CD4-positive, CD25-positive, alpha-beta regulatory T cell (primary cell): ENCODE measurements around the gene HMGB4. TPM values are rescaled to one million over a fixed set of nuclear protein-coding genes. Genes with fewer than 3 reads are reported as not detected.

Source experiments
- ATAC-seq, 2 donors: fragments of 150-1000 bp; cut with Tn5 transposase; one replicate each; pipeline ENCODE4 v1.10.0; 2021; ENCODE audit warnings: low read depth in 2 of 2, moderate number of reproducible peaks in 2 of 2, moderate library complexity in 1 of 2
- DNase-seq, 3 donors: peaks; one replicate each; pipeline versions ENCODE4 v3.0.0 to v3.0.0-alpha.2; 2012 to 2022; ENCODE audit warnings: mixed read lengths in 1 of 3
- H3K27ac ChIP-seq: one replicate; pipeline ENCODE4 v1.7.0; 2013; ENCODE audit warnings: mild to moderate bottlenecking, low read length; ENCODE audit not compliant: insufficient read depth, poor library complexity, severe bottlenecking
- H3K27me3 ChIP-seq: one replicate; pipeline ENCODE4 v1.7.0; 2013; ENCODE audit warnings: low read length; ENCODE audit not compliant: control insufficient read depth, insufficient read depth
- H3K36me3 ChIP-seq: one replicate; pipeline ENCODE4 v1.7.0; 2013; ENCODE audit warnings: mild to moderate bottlenecking, low read length, moderate library complexity; ENCODE audit not compliant: control insufficient read depth, insufficient read depth
- H3K4me1 ChIP-seq: 2 replicates; pipeline ENCODE4 v1.7.0; 2013; ENCODE audit warnings: mild to moderate bottlenecking, low read length; ENCODE audit not compliant: insufficient read depth, control insufficient read depth, poor library complexity, severe bottlenecking
- H3K4me3 ChIP-seq: one replicate; pipeline ENCODE4 v1.7.0; 2013; ENCODE audit warnings: low read depth, mild to moderate bottlenecking, low read length, moderate library complexity
- H3K9me3 ChIP-seq, 2 experiments: 1 replicate in 1 of 2; 2 replicates in 1 of 2; pipeline ENCODE4 v1.7.0; 2013; ENCODE audit warnings: low read length in 2 of 2, mild to moderate bottlenecking in 1 of 2, moderate library complexity in 1 of 2; ENCODE audit not compliant: control insufficient read depth in 2 of 2
- H3K27ac Mint-ChIP-seq, 3 donors: one replicate each; pipeline ENCODE4 v1.8.0; 2020 to 2022; ENCODE audit warnings: mild to moderate bottlenecking in 3 of 3, mixed read lengths in 3 of 3, moderate library complexity in 2 of 3
- H3K27me3 Mint-ChIP-seq: one replicate; pipeline ENCODE4 v1.8.0; 2022; ENCODE audit warnings: mild to moderate bottlenecking, mixed read lengths
- H3K36me3 Mint-ChIP-seq: one replicate; pipeline ENCODE4 v1.8.0; 2020; ENCODE audit warnings: mixed read lengths
- H3K4me1 Mint-ChIP-seq, 4 donors: one replicate each; pipeline ENCODE4 v1.8.0; 2020 to 2022; ENCODE audit warnings: mixed read lengths in 4 of 4, mild to moderate bottlenecking in 1 of 4
- H3K4me3 Mint-ChIP-seq, 4 donors: one replicate each; pipeline ENCODE4 v1.8.0; 2020 to 2022; ENCODE audit warnings: mild to moderate bottlenecking in 4 of 4, mixed read lengths in 4 of 4, moderate library complexity in 3 of 4
- H3K9me3 Mint-ChIP-seq, 7 donors: one replicate each; pipeline ENCODE4 v1.8.0; 2020 to 2022; ENCODE audit warnings: mixed read lengths in 7 of 7, mild to moderate bottlenecking in 3 of 7, moderate library complexity in 2 of 7
- polyA plus RNA-seq, 4 donors: library from polyadenylated mRNA; unstranded; fragments of 300-500 nt; fragmentation: Illumina TruSeq; gene quantifications; one replicate each; pipeline ENCODE4 v1.2.3, GENCODE V29; 2021
- total RNA-seq: library from RNA; stranded (reverse); gene quantifications from one replicate; pipeline ENCODE4 v1.2.3, GENCODE V29; 2022

HMGB4 gene
- total and polyA plus RNA-seq, 5 donors from 2014 or later, result not detected

DNA sequence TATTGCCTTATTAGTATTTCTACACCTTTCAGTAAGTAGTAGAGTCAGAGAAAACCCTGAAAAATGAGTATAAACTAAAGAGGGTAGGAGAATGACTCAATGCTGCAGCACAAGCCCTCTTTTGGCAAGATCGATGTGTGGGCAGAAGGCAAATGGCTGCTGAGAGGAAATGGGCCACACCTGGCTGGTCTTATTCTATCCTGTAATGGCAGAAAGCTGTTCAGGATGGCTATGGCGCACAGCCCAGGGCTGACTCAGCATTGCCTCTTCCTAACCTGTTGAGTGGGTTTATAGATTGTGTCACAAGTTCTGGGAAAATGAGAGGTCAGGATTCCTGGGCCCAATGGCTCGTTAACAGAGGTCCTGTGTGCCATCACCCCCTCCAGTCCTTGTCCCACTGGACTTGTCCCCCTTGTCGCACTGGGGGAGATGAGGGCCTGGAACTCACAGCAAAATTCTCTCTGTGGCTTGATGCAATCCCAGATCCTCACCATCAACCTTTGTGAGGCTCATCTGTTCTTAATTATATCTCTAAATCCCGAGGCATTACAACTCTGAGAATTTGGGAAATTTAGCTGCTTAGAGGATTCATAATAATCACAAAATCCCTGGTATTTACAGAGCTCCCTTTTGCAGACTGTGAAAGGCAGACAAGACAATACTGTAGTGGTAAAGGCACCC is 13.2 kb downstream of the HMGB4 start:
- Histone ChIP-seq H3K4me3 (no peak overlapping the region), H3K27me3 (peaks cover 2% of the 10 kb centered on the region), H3K4me1 (no peaks in the 10 kb centered on the region), H3K9me3 (no peaks in the 10 kb centered on the region), H3K27ac (no peak overlapping the region), H3K36me3 (no peaks in the 10 kb centered on the region)
- Mint-ChIP-seq H3K4me1 (no peaks in the 10 kb centered on the region), H3K36me3 (no peaks in the 10 kb centered on the region), H3K27me3 (peaks cover 14% of the 10 kb centered on the region), H3K9me3 (no peaks in the 10 kb centered on the region), H3K27ac (no peak overlapping the region), H3K4me3 (no peak overlapping the region)
- ATAC-seq, result no peak
- no peak for DNase-seq

DNA sequence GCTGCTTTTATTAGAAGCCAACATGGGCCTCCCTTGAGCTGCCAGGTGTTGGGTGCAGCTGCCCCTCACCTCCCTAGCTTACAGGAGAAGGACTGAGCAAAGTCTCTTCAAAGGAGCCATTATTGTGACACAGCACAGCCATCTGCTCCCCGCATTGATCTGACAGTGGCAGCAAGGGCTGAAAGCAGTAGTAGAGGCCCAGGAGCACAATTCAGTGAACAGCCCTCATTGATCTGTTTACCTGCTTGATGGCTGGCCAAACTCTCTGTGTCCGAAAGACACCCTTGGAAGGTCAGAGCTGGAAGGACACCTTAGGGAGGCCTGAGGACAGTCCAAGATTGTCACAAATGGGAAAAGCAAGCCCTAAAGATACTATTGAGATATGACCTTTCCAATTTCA is 14.5 kb downstream of the HMGB4 start:
- peaks cover 24% of the 10 kb centered on the region for H3K27me3 Mint-ChIP-seq
- no peaks in the 10 kb centered on the region for H3K4me1 ChIP-seq

DNA sequence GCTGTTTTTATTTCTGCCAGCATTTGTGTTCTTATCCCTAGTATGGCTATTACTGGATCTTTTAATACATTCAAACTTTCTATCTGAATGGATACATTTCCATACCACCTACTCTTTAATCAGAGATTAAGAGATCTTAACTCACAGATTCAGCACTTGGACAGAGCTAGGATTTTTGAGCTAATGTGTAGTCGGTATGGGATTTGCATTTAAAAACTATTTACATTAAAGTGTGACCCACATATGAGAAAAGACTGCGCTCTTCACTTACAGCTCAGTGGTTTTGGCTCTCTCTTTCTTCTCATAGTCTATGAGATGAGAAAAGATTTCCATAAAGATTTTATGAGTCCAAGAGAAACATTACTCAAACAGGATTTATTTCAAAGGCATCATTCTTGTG is 16.4 kb downstream of the HMGB4 start:
- Mint-ChIP-seq H3K4me1 (no peaks in the 10 kb centered on the region), H3K9me3 (peaks cover 0 to 4% (median 0%) of the 10 kb centered on the region in 7 donors), H3K27me3 (peaks cover 25% of the 10 kb centered on the region), H3K36me3 (no peaks in the 10 kb centered on the region), H3K4me3 (no peak overlapping the region), H3K27ac (no peak overlapping the region)
- Histone ChIP-seq H3K36me3 (no peaks in the 10 kb centered on the region), H3K4me3 (no peak overlapping the region), H3K9me3 (no peaks in the 10 kb centered on the region), H3K27ac (no peak overlapping the region), H3K4me1 (no peaks in the 10 kb centered on the region), H3K27me3 (peaks cover 2% of the 10 kb centered on the region)
- DNase-seq, result no peak
- ATAC-seq, result no peak

More for the DNA sequence above, 14.5 kb downstream of the HMGB4 start:
- DNase-seq (no peak), ATAC-seq (no peak)
- Histone ChIP-seq H3K36me3 (no peaks in the 10 kb centered on the region), H3K27me3 (peaks cover 2% of the 10 kb centered on the region), H3K4me3 (no peak overlapping the region), H3K9me3 (no peaks in the 10 kb centered on the region), H3K27ac (no peak overlapping the region)
- H3K4me1 Mint-ChIP-seq, result no peaks in the 10 kb centered on the region
- H3K4me3 Mint-ChIP-seq, result no peak overlapping the region
- no peak overlapping the region for H3K27ac Mint-ChIP-seq
- no peaks in the 10 kb centered on the region for H3K9me3 Mint-ChIP-seq
- H3K36me3 Mint-ChIP-seq, result no peaks in the 10 kb centered on the region

DNA sequence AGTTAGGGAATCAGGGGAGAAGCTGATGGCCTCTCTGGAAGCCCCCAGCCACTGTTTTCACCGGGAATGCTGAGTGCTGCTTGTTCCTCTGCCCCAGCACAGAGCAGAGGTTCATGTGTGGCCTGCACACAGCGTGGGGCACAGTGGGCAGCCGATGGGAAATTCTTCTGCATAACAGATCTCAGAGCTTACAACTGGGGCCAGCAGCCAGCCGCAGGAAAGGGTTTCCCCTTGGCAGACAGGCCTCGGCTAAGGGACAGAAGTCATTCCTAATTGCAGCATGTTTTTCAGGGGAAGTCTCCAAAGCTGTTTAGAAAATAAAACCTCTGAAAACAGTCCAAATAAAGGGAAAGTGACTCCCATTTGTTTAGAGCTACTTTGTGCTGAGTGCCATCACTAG is 22.6 kb downstream of the HMGB4 start:
- Mint-ChIP-seq H3K4me3 (no peak overlapping the region), H3K27ac (no peak overlapping the region), H3K27me3 (peaks cover 19% of the 10 kb centered on the region), H3K36me3 (no peaks in the 10 kb centered on the region), H3K4me1 (no peaks in the 10 kb centered on the region), H3K9me3 (peaks cover 0 to 4% (median 0%) of the 10 kb centered on the region in 7 donors)
- Histone ChIP-seq H3K36me3 (no peaks in the 10 kb centered on the region), H3K27me3 (no peaks in the 10 kb centered on the region), H3K4me3 (no peak overlapping the region), H3K4me1 (no peaks in the 10 kb centered on the region), H3K9me3 (no peaks in the 10 kb centered on the region), H3K27ac (no peak overlapping the region)
- DNase-seq (no peak), ATAC-seq (no peak)

DNA sequence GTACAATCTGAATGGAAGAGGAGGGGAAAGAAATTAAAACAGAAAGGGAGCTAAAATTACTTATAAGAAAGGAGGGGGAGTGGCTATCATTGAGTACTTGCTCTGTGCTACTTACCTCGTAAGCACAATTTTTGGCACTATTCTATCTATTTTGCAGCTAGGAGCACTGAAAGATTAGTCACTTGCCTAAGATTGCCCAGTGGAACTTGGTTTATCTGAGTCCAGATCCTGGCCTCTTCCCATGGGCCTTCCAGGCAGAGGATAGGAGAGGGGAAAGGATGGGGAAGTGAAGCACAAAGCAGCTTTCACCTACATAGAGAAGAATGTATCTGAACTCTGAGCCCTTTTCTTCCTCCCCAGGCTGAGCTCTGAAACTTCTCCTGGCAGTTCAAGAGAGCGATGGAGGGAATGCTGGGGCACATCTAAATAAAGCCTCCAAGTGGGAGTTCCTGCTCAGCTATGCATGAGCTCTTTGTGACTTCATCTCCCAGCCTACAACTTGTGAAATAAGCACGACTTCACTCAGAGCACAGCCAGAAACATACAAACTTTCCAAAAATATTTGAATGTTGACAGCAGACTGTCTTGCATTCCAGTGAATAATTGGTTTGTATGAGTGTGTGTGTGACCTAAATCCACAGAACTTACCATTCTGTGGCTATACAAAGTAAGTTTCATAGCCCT is 29.4 kb downstream of the HMGB4 start:
- no peaks in the 10 kb centered on the region for H3K36me3 Mint-ChIP-seq
- no peak for ATAC-seq

DNA sequence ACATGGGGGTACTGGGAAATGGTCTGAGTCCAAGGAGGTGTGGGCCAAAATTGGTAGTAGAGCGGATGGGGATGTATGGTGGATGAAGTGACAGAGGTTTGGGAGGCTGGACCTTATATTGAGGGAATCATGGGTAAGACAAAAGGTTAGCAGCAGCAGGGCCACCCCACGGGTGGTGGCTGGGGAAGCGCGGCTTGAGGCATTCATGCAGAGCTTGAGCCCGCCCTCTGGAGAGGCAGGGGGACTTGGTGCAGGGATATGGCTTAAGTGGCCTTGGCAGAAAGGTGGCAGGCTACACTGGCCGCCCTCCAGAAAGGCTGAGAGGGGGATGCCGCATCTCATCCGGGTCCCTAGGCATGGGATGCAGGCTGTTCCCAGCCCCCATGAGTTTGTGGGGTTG is 31.5 kb downstream of the HMGB4 start:
- Mint-ChIP-seq H3K36me3 (no peaks in the 10 kb centered on the region), H3K4me1 (no peaks in the 10 kb centered on the region), H3K9me3 (peaks cover 0 to 3% (median 0%) of the 10 kb centered on the region in 7 donors), H3K27ac (no peak overlapping the region), H3K27me3 (no peaks in the 10 kb centered on the region), H3K4me3 (no peak overlapping the region)
- DNase-seq, result no peak
- H3K36me3 ChIP-seq, result no peaks in the 10 kb centered on the region
- H3K27ac ChIP-seq, result no peak overlapping the region
- H3K9me3 ChIP-seq, result no peaks in the 10 kb centered on the region
- no peaks in the 10 kb centered on the region for H3K27me3 ChIP-seq
- no peak overlapping the region for H3K4me3 ChIP-seq
- no peaks in the 10 kb centered on the region for H3K4me1 ChIP-seq
- no peak for ATAC-seq

More for the DNA sequence above, 29.4 kb downstream of the HMGB4 start:
- Histone ChIP-seq H3K27me3 (no peaks in the 10 kb centered on the region), H3K4me3 (no peak overlapping the region), H3K36me3 (no peaks in the 10 kb centered on the region), H3K27ac (no peak overlapping the region), H3K9me3 (no peaks in the 10 kb centered on the region), H3K4me1 (no peaks in the 10 kb centered on the region)
- Mint-ChIP-seq H3K9me3 (peaks cover 0 to 5% (median 0%) of the 10 kb centered on the region in 7 donors), H3K27ac (no peak overlapping the region), H3K27me3 (no peaks in the 10 kb centered on the region), H3K4me1 (no peaks in the 10 kb centered on the region), H3K4me3 (no peak overlapping the region)
- no peak for DNase-seq

GRCh38 chr1:33895976-33896375 is 32.1 kb downstream of the HMGB4 start:
- no peak for ATAC-seq
- no peak overlapping the region for H3K4me3 ChIP-seq
- no peak for DNase-seq
- H3K4me3 Mint-ChIP-seq, result no peak overlapping the region
- no peaks in the 10 kb centered on the region for H3K4me1 Mint-ChIP-seq
- no peaks in the 10 kb centered on the region for H3K27me3 Mint-ChIP-seq
- H3K4me1 ChIP-seq, result no peaks in the 10 kb centered on the region
- no peaks in the 10 kb centered on the region for H3K36me3 ChIP-seq
- H3K27ac ChIP-seq, result no peak overlapping the region
- H3K27ac Mint-ChIP-seq, result no peak overlapping the region
- H3K36me3 Mint-ChIP-seq, result no peaks in the 10 kb centered on the region
- no peaks in the 10 kb centered on the region for H3K9me3 ChIP-seq
- no peaks in the 10 kb centered on the region for H3K27me3 ChIP-seq
- peaks cover 0 to 3% (median 0%) of the 10 kb centered on the region in 7 donors for H3K9me3 Mint-ChIP-seq
